Measurements from ENCODE around the gene RPL35A.
A peak's percentile ranks its signal among the peaks of the same experiment; 100 is the strongest.
"Not testable (repeated sequence)": the region's sequence is repeated elsewhere in the genome, so short reads cannot be mapped to it uniquely, and the experiment has no call there.

Gene RPL35A

DNA sequence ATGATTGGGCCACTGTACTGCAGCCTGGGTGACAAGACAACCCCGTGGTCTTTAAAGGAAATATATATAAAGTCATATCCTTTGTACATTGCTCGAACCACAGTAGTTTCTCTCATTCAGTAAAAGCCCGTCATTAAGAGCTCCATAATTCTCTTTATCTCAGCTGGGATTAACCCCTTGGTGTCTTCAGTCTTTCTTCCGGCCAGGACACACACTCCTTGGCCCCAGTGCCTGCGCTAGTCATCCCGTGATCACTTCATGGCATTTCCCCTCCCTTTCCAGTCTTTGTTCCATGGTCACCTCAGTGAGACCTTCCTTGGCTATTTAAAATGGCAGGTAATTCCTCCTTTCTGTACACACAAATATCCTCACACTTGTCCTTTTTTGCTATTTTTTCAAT lies 3.3 kb downstream of the RPL35A start:
- DNase-seq = no peak

DNA sequence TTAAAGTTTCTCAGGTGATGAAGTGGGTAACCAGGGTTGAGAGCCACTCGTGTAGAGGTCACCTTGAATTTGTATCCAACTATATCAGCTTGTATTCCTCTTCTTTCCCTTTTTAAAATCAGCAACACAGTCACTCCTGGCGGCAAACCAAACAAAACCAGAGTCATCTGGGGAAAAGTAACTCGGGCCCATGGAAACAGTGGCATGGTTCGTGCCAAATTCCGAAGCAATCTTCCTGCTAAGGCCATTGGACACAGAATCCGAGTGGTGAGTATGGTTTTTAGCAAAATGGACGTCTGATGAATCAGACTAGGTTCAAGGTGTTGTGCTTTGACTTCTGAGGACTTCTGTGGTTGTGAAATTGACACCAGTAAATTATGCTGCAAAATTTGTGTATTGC lies 3.9 kb downstream of the RPL35A start:
- DNase-seq = no peak

DNA sequence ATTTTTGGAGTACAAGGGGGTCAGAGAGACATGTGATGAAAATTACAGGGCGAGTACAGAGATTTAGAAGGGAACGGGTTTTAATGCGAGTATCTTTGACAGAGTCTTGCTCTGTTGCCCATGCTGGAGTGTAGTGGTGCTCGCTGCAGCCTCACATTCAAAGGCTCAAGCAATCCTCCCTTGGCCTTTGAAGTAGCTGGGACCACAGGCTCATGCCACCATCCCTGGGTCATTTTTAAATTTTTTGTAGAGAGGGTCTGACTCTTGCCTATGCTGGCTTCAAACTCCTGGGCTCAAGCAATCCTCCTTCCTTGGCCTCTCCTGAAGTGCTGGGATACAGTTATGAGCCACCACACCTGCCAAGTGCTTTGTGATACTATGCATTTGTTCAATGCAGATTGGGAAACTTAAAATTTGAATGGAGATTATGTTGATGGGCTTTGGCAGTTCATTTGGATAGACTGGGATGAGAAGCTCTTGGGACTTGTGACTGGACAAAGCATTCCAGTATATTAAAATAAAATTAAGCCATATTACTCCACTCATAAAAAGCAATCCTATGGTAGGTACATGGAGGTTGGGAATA lies 6.0 kb downstream of the RPL35A start:
- DNase-seq = no peak

DNA sequence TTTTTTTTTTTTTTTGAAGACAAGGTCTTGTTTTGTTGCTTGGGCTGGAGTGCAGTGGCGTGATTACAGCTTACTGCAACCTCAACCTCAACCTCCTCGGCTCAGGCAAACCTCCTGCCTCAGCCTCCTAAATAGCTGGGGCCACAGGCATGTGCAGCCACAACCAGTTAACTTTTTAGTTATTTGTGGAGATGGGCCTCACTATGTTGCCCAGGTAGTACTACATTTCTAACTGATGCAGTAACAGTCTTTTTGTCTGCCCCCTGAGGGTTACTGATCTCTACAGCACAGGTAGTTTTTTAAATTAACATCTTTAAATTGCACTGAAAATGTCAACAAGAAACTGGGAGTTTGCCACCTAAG lies 6.6 kb downstream of the RPL35A start:
- no peak for DNase-seq

DNA sequence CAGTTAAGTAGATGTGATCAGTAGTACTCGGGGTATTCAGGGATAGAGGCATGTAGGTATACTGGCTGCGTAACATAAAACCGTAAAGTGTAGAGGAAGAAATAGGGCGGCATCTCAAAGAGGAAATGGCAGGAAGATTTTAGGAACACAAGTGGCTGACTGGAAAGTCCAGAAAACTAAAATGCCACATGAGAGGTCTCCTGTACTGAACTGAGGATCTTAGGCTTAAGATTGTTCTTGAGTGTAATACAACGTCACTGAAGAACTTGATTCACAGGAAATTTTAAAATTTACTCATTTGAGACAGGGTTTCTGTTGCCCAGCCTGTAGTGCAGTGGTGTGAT lies 7.8 kb downstream of the RPL35A start:
- DNase-seq = no peak

DNA sequence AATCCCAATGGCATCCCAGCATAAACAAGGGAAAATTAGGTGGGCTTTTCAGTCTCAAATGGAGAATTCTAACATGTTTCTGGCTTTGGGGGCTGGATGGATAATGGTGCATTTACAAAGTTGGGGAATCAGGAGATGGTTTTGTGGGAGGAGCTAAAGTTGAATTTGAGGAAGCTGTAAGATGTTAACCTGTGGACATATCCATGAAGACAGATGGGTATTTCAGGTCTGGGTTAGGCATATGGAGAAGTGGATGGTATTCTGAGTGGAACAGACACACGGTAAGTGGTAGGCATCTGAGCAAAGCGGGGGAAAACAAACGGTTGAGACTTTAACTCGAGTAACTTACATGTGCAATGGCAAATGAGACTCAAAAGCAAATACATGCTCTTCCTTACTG lies 8.4 kb downstream of the RPL35A start:
- no peak for DNase-seq

DNA sequence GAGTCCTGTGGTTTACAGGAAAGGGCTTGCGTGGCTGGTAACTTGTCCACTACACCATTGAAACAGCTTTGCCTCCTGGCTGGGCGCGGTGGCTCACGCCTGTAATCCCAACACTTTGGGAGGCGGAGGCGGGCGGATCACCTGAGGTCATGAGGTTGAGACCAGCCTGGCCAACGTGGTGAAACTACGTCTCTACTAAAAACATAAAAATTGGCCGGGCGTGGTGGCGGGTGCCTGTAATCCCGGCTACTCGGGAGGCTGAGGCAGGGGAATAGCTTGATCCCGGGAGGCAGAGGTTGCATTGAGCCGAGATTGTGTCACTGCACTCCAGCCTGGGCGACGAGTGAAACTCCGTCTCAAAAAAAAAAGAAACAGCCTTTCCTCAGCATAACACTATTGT lies 8.9 kb downstream of the RPL35A start:
- not testable (repeated sequence) for DNase-seq

DNA sequence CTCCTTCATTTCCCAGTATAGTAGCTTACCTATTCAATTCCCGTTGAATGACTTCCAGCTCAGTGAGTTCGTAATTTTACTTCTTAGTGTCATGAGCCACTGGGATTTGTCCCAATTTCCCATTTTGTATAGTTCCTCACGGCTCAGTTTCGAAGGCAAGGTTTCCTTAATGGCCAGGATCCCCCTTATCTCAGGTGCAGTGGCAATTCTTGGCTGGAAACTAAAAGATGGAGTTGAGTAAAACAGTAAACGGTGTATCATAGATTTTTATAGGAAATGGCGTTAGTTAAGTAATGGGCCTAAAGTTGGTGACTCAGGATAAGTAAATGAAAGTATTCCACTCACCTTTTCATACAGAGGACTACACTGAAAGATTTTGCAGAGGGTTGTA lies 9.5 kb downstream of the RPL35A start:
- no peak for DNase-seq

DNA sequence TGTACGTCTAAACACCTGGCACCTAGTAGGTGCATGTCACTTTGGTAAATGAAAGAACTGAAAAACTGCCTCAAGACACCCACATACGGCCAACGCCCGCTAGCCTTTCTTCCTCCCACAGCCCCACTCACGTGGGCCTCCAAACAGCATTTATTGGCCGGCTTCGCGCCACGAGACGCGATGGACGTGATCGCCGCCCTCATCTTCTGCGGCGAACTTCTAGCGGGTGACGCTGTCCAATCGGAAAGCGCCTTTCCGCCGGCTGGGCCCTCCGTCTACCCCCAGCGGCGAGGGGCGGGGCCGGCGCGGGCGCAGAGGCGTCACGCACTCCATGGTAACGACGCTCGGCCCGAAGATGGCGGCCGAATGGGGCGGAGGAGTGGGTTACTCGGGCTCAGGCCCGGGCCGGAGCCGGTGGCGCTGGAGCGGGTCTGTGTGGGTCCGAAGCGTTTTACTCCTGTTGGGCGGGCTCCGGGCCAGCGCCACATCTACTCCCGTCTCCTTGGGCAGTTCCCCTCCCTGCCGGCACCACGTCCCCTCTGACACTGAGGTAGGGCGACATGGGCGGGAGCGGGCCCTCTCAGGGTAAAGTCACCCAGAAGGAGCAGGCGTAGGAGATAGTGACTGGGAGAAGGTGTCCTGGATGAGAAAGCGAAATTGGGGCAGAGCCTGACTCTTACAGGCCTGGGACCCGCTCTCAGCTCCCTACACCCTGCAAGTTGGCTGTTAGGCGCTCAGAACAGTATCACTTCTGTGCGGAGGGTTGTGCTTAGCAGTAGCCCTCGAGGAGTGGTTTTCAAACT lies 10.1 kb downstream of the RPL35A start, which contains the start of gene LMLN:
TSS of gene LMLN (plus strand) at position 327 of the 803 bp plus-strand sequence. CDS start at position 356, 29 bp downstream.
- peak; percentile 93 to 94 for DNase-seq

DNA sequence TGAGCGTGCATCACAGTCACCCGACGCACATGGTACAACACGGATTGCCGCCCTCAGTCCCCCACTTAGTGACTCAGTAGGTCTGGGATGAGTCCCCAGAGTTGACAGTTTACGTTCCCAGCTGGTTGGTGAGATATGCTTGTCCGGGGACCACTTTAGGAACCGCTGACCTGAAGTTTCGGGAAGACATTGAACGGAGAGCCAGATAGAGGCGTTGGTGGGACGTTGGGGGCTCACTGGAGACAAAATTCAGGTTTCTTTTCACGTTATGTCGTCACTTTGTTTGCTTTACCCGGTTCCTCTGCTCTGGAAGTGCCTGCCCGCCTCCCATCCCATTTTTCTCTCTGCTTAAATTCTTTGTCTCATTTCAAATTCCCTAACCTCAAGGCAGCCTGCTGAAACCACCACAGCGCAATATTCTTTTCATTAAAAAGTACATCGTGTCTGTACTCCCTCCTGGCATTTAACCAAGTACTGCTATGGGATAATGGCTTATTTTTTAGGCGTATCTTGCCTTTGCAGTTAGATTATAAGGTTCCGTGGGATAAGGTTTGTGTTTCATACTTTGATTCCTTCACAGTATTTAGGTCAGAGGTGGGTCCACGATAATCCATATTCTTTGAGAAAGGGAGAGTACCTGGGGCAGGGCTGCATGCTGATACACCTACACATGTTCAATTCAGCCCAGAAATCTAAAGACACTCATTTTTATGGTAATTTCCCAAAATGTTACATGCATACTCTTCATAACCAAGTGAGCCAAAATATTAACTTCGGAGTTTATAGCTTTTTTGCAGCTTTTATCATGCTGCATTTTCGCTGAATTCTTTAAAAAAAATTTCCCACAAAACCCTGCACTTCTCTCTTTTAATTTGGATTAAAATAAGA lies 10.9 kb downstream of the RPL35A start:
- no peak for DNase-seq

DNA sequence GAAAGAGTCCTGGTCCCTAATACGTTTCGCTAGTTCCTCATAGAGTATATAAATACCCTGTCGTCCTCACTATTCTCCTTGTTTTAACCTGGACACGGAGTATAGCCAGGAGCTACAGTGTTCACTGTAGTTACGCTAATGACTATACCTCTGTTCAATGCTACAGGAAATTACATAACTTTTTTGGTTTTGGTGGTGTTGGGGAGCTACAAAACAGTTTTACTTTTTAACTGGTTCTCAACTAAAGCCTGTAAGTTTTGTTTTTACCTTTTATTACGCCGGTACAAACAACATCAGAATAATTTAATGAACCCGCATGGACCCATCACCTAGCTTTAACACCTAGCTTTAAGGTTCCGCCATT lies 11.6 kb downstream of the RPL35A start:
- no peak for DNase-seq

DNA sequence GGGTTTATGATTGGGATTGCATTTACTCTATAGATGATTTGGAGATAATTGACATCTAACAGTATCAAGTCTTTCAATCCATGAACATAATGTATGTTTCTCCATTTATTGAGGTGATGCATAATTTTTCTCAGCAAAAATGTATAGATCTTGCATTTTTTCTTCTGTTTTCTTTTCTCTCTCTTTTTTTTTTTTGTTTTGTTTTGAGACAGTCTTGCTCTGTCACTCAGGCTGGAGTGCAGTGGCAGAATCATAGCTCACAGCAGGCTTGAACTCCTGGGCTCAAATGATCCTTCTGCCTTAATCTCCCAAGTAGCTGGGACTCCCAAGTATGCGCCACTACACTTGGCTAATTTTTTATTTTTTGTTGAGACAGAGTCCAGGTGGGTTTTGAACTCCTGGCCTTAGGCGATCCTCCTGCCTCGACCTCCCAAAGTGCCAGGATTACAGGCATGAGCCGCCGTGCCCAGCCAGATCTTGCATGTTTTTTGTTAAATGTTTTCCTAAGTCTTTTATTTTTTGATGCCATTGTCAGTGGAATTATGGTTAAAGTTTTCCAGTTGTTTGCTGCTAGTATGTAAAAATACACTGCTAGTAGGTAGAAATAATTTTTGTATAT lies 13.1 kb downstream of the RPL35A start:
- no peak for DNase-seq

DNA sequence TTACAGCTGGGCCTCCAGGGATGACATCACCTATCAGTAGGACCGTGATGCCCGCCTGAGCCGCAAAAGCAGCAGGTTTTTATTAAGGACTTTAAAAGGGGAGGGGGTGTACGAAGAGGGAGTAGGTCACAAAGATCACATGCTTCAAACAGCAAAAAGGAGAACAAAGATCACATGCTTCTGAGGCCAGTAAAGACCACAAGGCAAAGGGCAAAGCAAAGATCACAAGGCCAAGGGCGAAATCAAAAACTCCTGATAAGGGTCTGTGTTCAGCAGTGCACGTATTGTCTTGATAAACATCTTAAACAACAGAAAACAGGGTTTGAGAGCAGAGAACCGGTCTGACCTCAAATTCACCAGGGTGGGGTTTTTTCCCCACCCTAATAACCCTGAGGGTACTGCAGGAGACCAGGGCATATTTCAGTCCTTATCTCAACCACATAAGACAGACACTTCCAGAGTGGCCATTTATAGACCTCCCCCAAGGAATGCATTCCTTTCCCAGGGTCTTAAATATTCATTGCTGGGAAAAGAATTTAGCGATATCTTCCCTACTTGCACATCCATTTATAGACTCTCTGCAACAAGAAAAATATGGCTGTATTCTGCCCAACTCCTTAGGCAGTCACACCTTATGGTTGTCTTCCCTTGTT lies 17.5 kb downstream of the RPL35A start:
- DNase-seq = not testable (repeated sequence)

DNA sequence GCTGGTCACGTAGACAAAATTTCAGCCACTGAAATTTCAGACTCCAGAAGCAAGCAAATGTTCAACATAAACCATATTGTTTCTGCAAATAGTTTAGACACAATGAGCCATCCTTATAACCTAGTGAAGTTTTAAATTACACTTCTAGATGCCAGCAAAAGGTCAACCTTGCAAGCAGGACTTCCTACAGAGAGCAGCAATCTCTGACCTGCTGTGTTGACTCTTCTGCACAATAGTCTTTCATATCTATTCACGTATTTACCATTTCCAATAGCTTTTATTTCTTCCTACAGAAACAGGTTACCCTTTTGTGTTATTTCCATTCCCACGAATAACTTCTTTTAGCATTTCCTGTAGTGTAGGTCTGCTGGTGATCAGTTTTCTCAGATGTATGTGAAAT lies 20.6 kb downstream of the RPL35A start:
- no peak for DNase-seq

DNA sequence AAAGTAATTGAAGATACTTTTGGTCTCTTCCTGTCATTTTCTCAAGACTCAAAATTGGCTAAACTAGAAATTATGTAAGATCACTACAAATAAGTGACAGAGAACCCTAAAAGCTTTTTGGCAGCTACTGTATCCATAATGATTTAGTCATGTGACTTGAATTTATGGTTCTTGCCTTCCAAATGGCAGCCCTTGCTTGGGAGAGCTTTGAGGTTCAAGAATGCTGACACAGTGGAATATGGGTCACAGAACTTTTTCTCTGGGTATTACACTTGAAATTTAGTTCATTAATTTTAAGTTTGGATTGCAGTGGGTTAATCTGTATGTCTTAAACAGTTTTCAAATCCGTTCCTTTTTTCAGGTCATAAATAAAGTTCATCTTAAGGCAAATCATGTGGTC lies 24.0 kb downstream of the RPL35A start:
- no peak for DNase-seq

DNA sequence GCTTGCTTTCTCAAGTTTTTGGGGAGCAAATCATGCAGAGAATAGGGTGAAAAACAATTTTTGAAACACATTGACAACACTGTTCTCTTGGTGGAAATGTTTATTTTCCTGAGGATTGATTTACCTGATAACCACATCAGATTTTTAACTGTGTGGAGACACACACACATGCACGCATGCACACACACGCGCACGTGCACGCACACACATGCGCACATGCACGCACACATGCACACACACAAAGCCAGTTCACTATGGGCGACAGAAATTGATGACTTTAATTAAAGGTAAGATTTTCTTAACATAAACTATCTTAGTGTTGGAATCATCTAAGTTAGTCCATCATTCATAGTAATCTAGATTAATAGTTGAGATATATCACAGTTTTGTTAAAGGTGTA lies 25.3 kb downstream of the RPL35A start:
- no peak for DNase-seq

DNA sequence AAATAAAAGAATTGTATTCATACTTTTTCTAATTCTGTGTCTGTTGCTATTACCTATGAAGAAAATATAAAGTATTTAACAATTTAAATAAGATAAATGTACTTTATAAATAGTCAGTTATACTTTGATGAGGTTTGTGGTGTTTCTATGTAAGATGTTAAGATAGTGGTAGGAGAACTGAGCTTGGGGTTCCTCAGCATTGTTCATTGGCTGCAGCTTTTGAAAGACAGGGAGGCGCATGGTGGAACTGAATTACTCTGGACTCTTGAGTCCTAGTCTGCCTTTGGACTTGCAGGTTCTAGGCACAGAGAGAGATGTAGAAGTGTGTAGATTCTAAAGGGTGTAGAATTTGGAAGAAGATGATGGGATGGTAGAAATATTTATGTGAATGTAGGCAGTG lies 33.1 kb downstream of the RPL35A start:
- no peak for DNase-seq

DNA sequence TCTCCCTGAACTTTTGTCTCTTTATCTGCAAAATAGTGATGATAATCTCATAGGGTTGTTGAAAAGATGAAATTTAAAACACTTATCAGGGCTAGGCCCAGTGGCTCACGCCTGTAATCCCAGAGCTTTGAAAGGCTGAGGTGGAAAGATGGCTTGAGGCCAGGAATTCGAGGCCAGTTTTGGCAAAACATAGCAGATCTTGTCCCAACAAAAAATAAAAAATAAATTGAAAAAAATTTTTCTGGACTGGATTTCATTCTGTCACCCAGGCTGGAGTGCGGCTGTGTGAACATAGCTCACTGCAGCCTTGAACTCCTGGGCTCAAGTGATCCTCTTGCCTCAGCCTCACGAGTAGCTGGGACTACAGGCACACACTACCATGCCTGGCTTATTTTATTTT lies 39.7 kb downstream of the RPL35A start:
- DNase-seq = no peak

DNA sequence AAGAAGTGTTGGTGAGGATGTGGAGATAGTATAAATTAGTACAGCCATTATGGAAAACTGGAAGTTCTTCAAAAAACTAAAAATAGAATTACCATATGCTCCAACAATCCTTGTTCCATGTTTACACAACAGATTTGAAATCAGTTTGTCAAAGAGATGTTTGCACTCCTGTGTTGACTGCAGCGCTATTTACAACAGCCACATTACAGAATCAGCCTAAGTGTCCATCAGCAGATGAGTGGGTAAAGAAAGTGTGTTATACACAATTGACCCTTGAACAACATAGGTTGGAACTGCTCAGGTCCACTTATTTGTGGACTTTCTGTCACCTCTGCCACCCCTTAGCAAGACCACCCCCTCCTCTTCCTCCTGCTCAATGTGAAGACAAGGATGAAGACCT lies 44.7 kb downstream of the RPL35A start:
- no peak for DNase-seq

DNA sequence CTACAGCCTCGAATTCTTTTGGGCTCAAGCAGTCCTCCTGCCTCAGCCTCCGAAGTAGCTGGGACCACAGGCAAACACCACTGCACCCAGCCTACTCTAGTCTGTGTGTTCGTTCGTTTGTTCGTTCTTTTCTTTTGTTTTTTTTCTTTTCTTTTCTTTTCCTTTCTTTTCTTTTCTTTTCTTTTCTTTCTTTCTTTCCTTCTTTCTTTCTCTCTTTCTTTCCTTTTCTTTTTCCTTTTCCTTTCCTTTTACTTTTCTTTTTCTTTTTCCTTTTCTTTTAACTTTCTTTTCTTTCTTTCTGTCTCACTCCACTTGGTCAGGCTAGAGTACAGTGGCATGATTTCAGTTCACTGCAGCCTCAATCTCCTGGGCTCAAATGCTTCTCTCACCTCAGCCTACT lies 46.9 kb downstream of the RPL35A start:
- no peak for DNase-seq

DNA sequence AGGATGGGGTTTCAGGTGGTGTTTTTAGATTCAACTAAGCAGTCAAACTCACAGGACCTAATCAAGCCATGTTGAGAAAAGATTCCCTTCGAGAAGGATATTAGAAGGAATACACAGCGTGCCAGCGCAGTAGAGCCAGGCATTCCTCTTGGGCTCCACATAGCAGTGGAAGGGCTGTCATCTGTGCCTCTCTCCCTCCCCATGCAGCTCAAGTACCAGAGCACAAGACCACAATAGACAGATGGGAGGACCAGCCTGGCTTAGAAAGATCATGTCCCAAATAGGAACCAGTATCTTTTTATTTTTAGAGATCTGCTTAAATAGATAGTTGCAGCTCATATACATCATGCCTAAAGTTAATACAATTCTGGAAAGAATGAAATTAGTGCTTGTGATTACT lies 47.9 kb downstream of the RPL35A start:
- DNase-seq = no peak
